ENCODE results near the gene APBB3. TPM values are rescaled to one million over a fixed set of nuclear protein-coding genes. Genes with fewer than 3 reads are reported as not detected.

APBB3 gene
- total and polyA plus RNA-seq, 9 of the 15 experiments (the other 6 are each of a cell fraction or from before 2014, with no cell fraction given) = 0.17 to 24.3 (median 9.5) TPM

DNA sequence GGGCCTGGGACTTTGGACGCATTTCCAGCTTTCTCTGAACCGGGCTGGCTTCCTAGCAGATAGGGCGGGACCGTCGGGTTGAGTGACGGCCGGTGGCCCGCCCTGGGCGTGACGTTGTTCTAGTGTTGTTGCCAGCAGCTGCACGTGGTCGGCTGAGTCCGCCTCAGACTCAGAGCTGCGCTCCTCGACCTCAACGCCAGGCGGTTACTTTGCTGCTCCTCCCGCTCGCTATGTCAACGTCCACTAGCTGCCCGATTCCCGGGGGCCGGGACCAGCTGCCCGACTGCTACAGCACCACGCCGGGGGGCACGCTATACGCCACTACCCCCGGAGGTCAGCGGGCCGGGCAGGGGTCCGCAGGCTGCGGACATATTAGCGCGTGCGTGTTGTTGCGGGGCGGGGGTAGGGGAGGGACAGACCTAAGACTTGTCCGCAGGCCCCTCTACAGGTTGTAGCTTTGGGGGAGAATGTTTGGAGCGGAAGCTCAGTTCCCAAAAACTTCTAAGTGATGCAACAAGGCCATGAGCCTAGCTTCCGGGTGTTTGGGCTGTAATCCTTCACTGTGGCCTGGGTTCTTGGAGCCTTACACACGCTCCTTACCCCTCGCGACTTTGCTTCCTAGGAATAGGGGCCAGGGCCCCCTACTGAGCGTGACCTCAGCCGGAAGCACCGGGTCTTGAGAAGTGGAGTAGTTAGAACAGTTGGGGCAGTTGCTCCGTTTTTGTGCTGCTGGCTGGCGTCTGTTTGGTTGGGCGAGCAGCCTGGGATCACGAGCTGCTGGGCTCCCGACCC is 16.7 kb downstream of the APBB3 start, which contains the start of gene EIF4EBP3 (continued):
- TF ChIP-seq, protein P1, sequence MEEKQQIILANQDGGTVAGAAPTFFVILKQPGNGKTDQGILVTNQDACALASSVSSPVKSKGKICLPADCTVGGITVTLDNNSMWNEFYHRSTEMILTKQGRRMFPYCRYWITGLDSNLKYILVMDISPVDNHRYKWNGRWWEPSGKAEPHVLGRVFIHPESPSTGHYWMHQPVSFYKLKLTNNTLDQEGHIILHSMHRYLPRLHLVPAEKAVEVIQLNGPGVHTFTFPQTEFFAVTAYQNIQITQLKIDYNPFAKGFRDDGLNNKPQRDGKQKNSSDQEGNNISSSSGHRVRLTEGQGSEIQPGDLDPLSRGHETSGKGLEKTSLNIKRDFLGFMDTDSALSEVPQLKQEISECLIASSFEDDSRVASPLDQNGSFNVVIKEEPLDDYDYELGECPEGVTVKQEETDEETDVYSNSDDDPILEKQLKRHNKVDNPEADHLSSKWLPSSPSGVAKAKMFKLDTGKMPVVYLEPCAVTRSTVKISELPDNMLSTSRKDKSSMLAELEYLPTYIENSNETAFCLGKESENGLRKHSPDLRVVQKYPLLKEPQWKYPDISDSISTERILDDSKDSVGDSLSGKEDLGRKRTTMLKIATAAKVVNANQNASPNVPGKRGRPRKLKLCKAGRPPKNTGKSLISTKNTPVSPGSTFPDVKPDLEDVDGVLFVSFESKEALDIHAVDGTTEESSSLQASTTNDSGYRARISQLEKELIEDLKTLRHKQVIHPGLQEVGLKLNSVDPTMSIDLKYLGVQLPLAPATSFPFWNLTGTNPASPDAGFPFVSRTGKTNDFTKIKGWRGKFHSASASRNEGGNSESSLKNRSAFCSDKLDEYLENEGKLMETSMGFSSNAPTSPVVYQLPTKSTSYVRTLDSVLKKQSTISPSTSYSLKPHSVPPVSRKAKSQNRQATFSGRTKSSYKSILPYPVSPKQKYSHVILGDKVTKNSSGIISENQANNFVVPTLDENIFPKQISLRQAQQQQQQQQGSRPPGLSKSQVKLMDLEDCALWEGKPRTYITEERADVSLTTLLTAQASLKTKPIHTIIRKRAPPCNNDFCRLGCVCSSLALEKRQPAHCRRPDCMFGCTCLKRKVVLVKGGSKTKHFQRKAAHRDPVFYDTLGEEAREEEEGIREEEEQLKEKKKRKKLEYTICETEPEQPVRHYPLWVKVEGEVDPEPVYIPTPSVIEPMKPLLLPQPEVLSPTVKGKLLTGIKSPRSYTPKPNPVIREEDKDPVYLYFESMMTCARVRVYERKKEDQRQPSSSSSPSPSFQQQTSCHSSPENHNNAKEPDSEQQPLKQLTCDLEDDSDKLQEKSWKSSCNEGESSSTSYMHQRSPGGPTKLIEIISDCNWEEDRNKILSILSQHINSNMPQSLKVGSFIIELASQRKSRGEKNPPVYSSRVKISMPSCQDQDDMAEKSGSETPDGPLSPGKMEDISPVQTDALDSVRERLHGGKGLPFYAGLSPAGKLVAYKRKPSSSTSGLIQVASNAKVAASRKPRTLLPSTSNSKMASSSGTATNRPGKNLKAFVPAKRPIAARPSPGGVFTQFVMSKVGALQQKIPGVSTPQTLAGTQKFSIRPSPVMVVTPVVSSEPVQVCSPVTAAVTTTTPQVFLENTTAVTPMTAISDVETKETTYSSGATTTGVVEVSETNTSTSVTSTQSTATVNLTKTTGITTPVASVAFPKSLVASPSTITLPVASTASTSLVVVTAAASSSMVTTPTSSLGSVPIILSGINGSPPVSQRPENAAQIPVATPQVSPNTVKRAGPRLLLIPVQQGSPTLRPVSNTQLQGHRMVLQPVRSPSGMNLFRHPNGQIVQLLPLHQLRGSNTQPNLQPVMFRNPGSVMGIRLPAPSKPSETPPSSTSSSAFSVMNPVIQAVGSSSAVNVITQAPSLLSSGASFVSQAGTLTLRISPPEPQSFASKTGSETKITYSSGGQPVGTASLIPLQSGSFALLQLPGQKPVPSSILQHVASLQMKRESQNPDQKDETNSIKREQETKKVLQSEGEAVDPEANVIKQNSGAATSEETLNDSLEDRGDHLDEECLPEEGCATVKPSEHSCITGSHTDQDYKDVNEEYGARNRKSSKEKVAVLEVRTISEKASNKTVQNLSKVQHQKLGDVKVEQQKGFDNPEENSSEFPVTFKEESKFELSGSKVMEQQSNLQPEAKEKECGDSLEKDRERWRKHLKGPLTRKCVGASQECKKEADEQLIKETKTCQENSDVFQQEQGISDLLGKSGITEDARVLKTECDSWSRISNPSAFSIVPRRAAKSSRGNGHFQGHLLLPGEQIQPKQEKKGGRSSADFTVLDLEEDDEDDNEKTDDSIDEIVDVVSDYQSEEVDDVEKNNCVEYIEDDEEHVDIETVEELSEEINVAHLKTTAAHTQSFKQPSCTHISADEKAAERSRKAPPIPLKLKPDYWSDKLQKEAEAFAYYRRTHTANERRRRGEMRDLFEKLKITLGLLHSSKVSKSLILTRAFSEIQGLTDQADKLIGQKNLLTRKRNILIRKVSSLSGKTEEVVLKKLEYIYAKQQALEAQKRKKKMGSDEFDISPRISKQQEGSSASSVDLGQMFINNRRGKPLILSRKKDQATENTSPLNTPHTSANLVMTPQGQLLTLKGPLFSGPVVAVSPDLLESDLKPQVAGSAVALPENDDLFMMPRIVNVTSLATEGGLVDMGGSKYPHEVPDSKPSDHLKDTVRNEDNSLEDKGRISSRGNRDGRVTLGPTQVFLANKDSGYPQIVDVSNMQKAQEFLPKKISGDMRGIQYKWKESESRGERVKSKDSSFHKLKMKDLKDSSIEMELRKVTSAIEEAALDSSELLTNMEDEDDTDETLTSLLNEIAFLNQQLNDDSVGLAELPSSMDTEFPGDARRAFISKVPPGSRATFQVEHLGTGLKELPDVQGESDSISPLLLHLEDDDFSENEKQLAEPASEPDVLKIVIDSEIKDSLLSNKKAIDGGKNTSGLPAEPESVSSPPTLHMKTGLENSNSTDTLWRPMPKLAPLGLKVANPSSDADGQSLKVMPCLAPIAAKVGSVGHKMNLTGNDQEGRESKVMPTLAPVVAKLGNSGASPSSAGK (IDR thresholded peaks at IDR 0.05) = peak; percentile 93
- no peak for TF ChIP-seq GATA2 (CRISPR knock-in tag; IDR thresholded peaks at IDR 0.05)
- TF ChIP-seq, protein P2, sequence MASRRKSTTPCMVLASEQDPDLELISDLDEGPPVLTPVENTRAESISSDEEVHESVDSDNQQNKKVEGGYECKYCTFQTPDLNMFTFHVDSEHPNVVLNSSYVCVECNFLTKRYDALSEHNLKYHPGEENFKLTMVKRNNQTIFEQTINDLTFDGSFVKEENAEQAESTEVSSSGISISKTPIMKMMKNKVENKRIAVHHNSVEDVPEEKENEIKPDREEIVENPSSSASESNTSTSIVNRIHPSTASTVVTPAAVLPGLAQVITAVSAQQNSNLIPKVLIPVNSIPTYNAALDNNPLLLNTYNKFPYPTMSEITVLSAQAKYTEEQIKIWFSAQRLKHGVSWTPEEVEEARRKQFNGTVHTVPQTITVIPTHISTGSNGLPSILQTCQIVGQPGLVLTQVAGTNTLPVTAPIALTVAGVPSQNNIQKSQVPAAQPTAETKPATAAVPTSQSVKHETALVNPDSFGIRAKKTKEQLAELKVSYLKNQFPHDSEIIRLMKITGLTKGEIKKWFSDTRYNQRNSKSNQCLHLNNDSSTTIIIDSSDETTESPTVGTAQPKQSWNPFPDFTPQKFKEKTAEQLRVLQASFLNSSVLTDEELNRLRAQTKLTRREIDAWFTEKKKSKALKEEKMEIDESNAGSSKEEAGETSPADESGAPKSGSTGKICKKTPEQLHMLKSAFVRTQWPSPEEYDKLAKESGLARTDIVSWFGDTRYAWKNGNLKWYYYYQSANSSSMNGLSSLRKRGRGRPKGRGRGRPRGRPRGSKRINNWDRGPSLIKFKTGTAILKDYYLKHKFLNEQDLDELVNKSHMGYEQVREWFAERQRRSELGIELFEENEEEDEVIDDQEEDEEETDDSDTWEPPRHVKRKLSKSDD (conservative IDR thresholded peaks at IDR 0.05; ENCODE audit: low read length) = no peak
- no peak for TF ChIP-seq CBX8 (IDR thresholded peaks at IDR 0.05; ENCODE audit: borderline replicate concordance, extremely low read depth, low read depth, low read length, poor library complexity, severe bottlenecking)
- TF ChIP-seq POLR2H (tag; IDR thresholded peaks at IDR 0.05; ENCODE audit: low read depth) = peak; percentile 40; the same call in 1 of the 2 replicates
- no peak for TF ChIP-seq NR2F6 (CRISPR knock-in tag; IDR thresholded peaks at IDR 0.05)
- TF ChIP-seq RAD21 (CRISPR knock-in tag; conservative IDR thresholded peaks at IDR 0.05 in 1 of 2, IDR thresholded peaks at IDR 0.05 in 1 of 2) = peak; percentile 43 to 54
- TF ChIP-seq FOXM1 (IDR thresholded peaks at IDR 0.05; ENCODE audit: low read depth) = no peak
- 0 out of 2 replicates have a peak, but pooled peaks have one; percentile 67 for TF ChIP-seq FOXM1 (CRISPR knock-in tag; IDR thresholded peaks at IDR 0.05; ENCODE audit: low read depth)
- TF ChIP-seq IRF2 (CRISPR knock-in tag; IDR thresholded peaks at IDR 0.05) = no peak
- TF ChIP-seq KAT7 (CRISPR knock-in tag; IDR thresholded peaks at IDR 0.05; ENCODE audit: borderline replicate concordance) = peak; percentile 31; the same call in 1 of the 2 replicates
- no peak for TF ChIP-seq ILK (tag; IDR thresholded peaks at IDR 0.05; ENCODE audit: borderline replicate concordance, low read depth)

All from K562 (cell line).